D721Med (cell line): Measurements from ENCODE around the gene CD58.

Experiments
- DNase-seq: peaks from one replicate; pipeline ENCODE4 v3.0.0; 2011; ENCODE audit warnings: low spot score; ENCODE audit not compliant: insufficient read length
- FAIRE-seq: peaks from 2 replicates; lab custom pipeline; 2011; peaks lifted over from hg19 to GRCh38; lab: Jason Lieb, UNC
- CTCF ChIP-seq: IDR thresholded peaks from 2 replicates; pipeline ENCODE4 v1.5.1; 2012; ENCODE audit warnings: mild to moderate bottlenecking, control low read depth; ENCODE audit not compliant: insufficient read depth; ENCODE audit errors: missing control alignments

Gene CD58

DNA sequence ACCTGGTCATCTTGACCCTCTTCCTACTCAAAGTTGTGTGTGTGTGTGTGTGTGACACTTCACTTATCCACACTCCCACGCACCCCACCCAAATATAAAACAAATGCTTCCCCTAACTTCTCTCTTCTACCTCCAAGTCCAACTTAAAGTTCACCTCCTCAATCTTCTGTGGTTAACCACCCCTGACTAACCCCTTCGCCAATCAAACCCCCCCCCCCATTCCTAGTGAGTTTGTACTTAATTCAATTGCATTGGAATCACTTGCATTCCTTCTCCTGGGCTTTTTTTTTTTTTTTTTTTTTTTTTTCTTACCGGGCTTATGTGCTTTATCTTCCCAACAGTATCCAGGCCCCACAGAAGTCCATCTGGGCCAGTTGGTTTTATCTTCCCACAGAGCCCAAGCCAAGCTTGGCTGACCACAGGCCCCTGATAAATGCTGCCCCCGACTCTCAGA lies 78.4 kb downstream of the CD58 start:
- DNase-seq (no peak), FAIRE-seq (no peak)
- no peak for TF ChIP-seq CTCF

DNA sequence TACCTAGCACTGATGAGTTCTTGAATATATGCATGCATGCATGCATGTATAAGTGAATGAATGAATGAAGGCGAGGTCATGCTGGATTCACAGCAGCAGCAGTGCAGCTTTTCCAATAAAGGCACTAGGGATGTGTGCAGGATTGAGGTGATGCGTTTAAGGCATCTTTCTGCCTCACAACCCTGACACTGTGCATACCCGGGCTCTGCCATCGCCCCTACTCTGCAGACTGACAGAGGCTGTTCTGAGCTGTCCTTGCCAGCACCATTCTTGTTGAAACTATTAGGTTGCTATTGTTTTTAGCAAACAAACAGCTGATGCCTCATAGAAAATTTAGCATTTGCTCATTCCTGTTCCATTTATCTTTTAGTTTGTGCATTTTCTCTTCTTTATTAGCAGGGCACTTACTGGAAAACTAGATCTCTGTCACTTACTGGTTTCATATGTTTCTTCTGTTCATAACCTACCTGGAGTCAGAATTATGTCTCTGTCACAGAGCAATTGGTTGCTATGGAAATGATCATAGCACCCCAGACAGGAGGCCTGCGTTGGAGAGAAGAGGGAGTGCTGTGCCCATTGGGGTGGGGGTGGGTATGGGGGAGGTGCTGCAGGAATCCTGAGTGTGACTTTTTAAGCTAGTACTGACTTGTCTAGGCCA lies 79.0 kb downstream of the CD58 start:
- no peak for TF ChIP-seq CTCF
- FAIRE-seq: no peak

GRCh38 chr1:116490588-116490987 lies 80.2 kb downstream of the CD58 start:
- FAIRE-seq (no peak), DNase-seq (no peak)
- no peak for TF ChIP-seq CTCF

More for the DNA sequence above, 79.0 kb downstream of the CD58 start:
- no peak for DNase-seq

DNA sequence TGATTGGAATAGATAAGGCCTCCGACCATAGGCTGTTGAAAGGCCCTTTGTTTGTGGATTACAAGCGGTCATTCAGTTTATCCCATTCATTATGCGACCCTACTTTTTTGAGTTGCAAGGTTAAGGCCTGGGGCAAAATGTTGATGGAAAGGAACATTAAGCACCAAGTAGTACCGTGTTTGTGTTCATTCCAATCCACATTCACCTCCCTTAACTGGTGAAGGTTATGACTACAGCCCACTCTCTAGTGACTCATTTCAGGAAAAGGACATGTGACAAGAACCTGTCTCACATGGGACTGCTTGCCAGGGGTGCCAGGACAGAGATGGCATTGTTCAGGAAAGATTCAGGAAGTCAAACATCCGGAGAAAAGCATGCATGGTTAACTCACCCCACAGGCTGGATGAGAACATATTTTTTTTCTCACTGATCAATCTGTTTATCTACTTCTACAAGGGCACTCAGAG lies 81.6 kb downstream of the CD58 start:
- no peak for FAIRE-seq
- no peak for DNase-seq

GRCh38 chr1:116488071-116488470 lies 82.8 kb downstream of the CD58 start:
- no peak for FAIRE-seq
- DNase-seq: no peak
- no peak for TF ChIP-seq CTCF

More for the DNA sequence above, 81.6 kb downstream of the CD58 start:
- no peak for TF ChIP-seq CTCF

DNA sequence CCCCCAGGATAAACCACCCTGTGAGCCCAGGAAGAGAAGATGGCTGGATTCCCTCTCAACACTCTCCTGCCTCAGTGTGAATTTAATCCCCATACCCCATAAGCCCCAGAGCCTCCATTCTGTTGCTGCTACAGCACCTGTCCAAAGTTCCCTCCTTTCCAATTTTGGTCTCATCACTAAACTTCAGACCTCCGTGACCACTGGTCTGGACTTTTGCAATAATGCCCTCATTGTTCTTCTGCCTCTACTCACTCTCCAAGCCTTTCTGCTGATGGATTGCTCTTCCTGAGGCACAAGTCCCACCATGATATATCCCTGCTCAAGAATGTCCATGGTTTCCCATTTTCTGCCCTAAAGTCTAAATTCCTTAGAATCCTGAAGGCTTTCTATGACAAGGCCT lies 83.2 kb downstream of the CD58 start:
- no peak for TF ChIP-seq CTCF
- FAIRE-seq (no peak), DNase-seq (no peak)

- FAIRE-seq (no peak), DNase-seq (no peak)
- TF ChIP-seq CTCF: no peak
Measured at GRCh38 chr1:116487031-116487430, 83.8 kb downstream of the CD58 start.
